H9 (cell line): Measurements from ENCODE around the gene CRBN. TPM values are rescaled to one million over a fixed set of nuclear protein-coding genes. Genes with fewer than 3 reads are reported as not detected.
A peak's percentile ranks its signal among the peaks of the same experiment; 100 is the strongest.

ENCODE experiments used
- DNase-seq: peaks from one replicate; pipeline ENCODE4 v3.0.0-alpha.2; 2017
- H2AFZ ChIP-seq: one replicate; pipeline ENCODE4 v1.6.1; 2013; ENCODE audit warnings: mild to moderate bottlenecking, low read length, control low read depth, moderate library complexity
- H2AK5ac ChIP-seq: 2 replicates; pipeline ENCODE4 v1.6.1; 2013; ENCODE audit warnings: low read length, control low read depth, mixed read lengths; ENCODE audit not compliant: insufficient read length
- H2BK120ac ChIP-seq: one replicate; pipeline ENCODE4 v1.6.1; 2013; ENCODE audit warnings: low read depth, mild to moderate bottlenecking, low read length, control low read depth, inconsistent platforms; ENCODE audit not compliant: poor library complexity, severe bottlenecking
- H2BK12ac ChIP-seq: 2 replicates; pipeline ENCODE4 v1.6.1; 2013; ENCODE audit warnings: low read length, control low read depth, mixed read lengths, low read depth; ENCODE audit not compliant: insufficient read length
- H2BK15ac ChIP-seq: 2 replicates; pipeline ENCODE4 v1.6.1; 2013; ENCODE audit warnings: low read depth, low read length, control low read depth
- H2BK20ac ChIP-seq: one replicate; pipeline ENCODE4 v1.6.1; 2013; ENCODE audit warnings: low read depth, mild to moderate bottlenecking, low read length, control low read depth, inconsistent platforms; ENCODE audit not compliant: poor library complexity, severe bottlenecking
- H2BK5ac ChIP-seq: 2 replicates; pipeline ENCODE4 v1.6.1; 2013; ENCODE audit warnings: low read length, control low read depth, mixed read lengths; ENCODE audit not compliant: insufficient read length
- H3K14ac ChIP-seq: 2 replicates; pipeline ENCODE4 v1.6.1; 2013; ENCODE audit warnings: low read length, control low read depth; ENCODE audit not compliant: insufficient read depth
- H3K18ac ChIP-seq: 2 replicates; pipeline ENCODE4 v1.6.1; 2013; ENCODE audit warnings: low read depth, mild to moderate bottlenecking, mixed read lengths, low read length, control low read depth; ENCODE audit not compliant: insufficient read length
- H3K23ac ChIP-seq: 2 replicates; pipeline ENCODE4 v1.6.1; 2013; ENCODE audit warnings: low read length, control low read depth, mixed read lengths, low read depth; ENCODE audit not compliant: insufficient read length
- H3K23me2 ChIP-seq: 2 replicates; pipeline ENCODE4 v1.6.1; 2013; ENCODE audit warnings: low read depth, mild to moderate bottlenecking, mixed read lengths, low read length, control low read depth; ENCODE audit not compliant: insufficient read length, poor library complexity, severe bottlenecking
- H3K27ac ChIP-seq: 2 replicates; pipeline ENCODE4 v1.5.1; 2013; ENCODE audit warnings: low read length, control low read depth, mixed read lengths, low read depth; ENCODE audit not compliant: insufficient read length
- H3K27me3 ChIP-seq: 2 replicates; pipeline ENCODE4 v1.6.1; 2013; ENCODE audit warnings: low read length, control low read depth, inconsistent platforms; ENCODE audit not compliant: insufficient read depth
- H3K4ac ChIP-seq: 2 replicates; pipeline ENCODE4 v1.6.1; 2013; ENCODE audit warnings: low read depth, mild to moderate bottlenecking, control low read depth, inconsistent platforms, low read length, moderate library complexity
- H3K4me1 ChIP-seq: 2 replicates; pipeline ENCODE4 v1.6.1; 2013; ENCODE audit warnings: low read length, control low read depth, inconsistent platforms; ENCODE audit not compliant: insufficient read depth
- H3K4me2 ChIP-seq: 2 replicates; pipeline ENCODE4 v1.6.1; 2013; ENCODE audit warnings: low read length, control low read depth, mixed read lengths; ENCODE audit not compliant: insufficient read length, insufficient read depth
- H3K56ac ChIP-seq: 2 replicates; pipeline ENCODE4 v1.6.1; 2013; ENCODE audit warnings: low read depth, mild to moderate bottlenecking, mixed read lengths, low read length, control low read depth; ENCODE audit not compliant: insufficient read length
- H3K79me1 ChIP-seq: 2 replicates; pipeline ENCODE4 v1.6.1; 2013; ENCODE audit warnings: low read depth, mild to moderate bottlenecking, moderate library complexity, low read length, control low read depth, inconsistent platforms; ENCODE audit not compliant: insufficient read depth, poor library complexity, severe bottlenecking
- H3K79me2 ChIP-seq: 2 replicates; pipeline ENCODE4 v1.6.1; 2013; ENCODE audit warnings: low read length, control low read depth, inconsistent platforms; ENCODE audit not compliant: insufficient read depth
- H3K9ac ChIP-seq: 2 replicates; pipeline ENCODE4 v1.6.1; 2013; ENCODE audit warnings: low read length, control low read depth, mixed read lengths; ENCODE audit not compliant: insufficient read length; ENCODE audit errors: extremely low read depth
- H3K9me3 ChIP-seq: one replicate; pipeline ENCODE4 v1.6.1; 2013; ENCODE audit warnings: low read depth, low read length, inconsistent platforms; ENCODE audit not compliant: control insufficient read depth
- H3T11ph ChIP-seq: one replicate; pipeline ENCODE4 v1.6.1; 2013; ENCODE audit warnings: mild to moderate bottlenecking, low read length, control low read depth, inconsistent platforms
- H4K20me1 ChIP-seq: one replicate; pipeline ENCODE4 v1.6.1; 2013; ENCODE audit not compliant: control insufficient read depth, insufficient read length, insufficient read depth
- H4K5ac ChIP-seq: 2 replicates; pipeline ENCODE4 v1.6.1; 2013; ENCODE audit warnings: low read depth, mild to moderate bottlenecking, mixed read lengths, low read length, control low read depth; ENCODE audit not compliant: insufficient read length
- H4K8ac ChIP-seq: replicated peaks from 2 replicates; pipeline ENCODE4 v1.6.1; 2013; ENCODE audit warnings: low read length, control low read depth, mixed read lengths, low read depth; ENCODE audit not compliant: insufficient read length
- H4K91ac ChIP-seq: 2 replicates; pipeline ENCODE4 v1.6.1; 2013; ENCODE audit warnings: low read depth, mild to moderate bottlenecking, moderate library complexity, mixed read lengths, low read length, control low read depth; ENCODE audit not compliant: insufficient read length
- H3K27ac Mint-ChIP-seq, 3 experiments: 2 replicates in 2 of 3; 3 replicates in 1 of 3; pipeline ENCODE4 v1.8.0; 2020 to 2021; ENCODE audit warnings: mixed read lengths in 3 of 3, mild to moderate bottlenecking in 1 of 3, moderate library complexity in 1 of 3
- H3K27me3 Mint-ChIP-seq: 2 replicates; pipeline ENCODE4 v1.8.0; 2021; ENCODE audit warnings: low read depth, mild to moderate bottlenecking, moderate library complexity, mixed read lengths
- H3K36me3 Mint-ChIP-seq, 3 experiments: 2 replicates in 2 of 3; 3 replicates in 1 of 3; pipeline ENCODE4 v1.8.0; 2020 to 2021; ENCODE audit warnings: low read depth in 3 of 3, mixed read lengths in 3 of 3; ENCODE audit not compliant: insufficient read depth in 1 of 3
- H3K4me1 Mint-ChIP-seq, 2 experiments: 2 replicates each; pipeline ENCODE4 v1.8.0; 2020; ENCODE audit warnings: mixed read lengths in 2 of 2
- H3K4me3 Mint-ChIP-seq, 2 experiments: 2 replicates in 1 of 2; 3 replicates in 1 of 2; pipeline ENCODE4 v1.8.0; 2020 to 2021; ENCODE audit warnings: mild to moderate bottlenecking in 2 of 2, mixed read lengths in 2 of 2, moderate library complexity in 1 of 2
- H3K9me3 Mint-ChIP-seq, 2 experiments: 2 replicates in 1 of 2; 3 replicates in 1 of 2; pipeline ENCODE4 v1.8.0; 2020; ENCODE audit warnings: mild to moderate bottlenecking in 2 of 2, mixed read lengths in 2 of 2, moderate library complexity in 1 of 2
- CTCF ChIP-seq: fragments of 200-600 bp; sonication (generic); conservative IDR thresholded peaks from 3 replicates; pipeline ENCODE4 v1.8.0; 2021; ENCODE audit warnings: antibody characterized with exemption, mild to moderate bottlenecking
- WGBS: extraction: QIAGEN DNeasy Blood & Tissue Kit; methylation state at CpG from one replicate; pipeline ENCODE4 v1.1.7; 2013; ENCODE audit warnings: missing lambda C conversion rate, low lambda C conversion rate, mixed read lengths; ENCODE audit not compliant: insufficient read length; ENCODE audit errors: extremely low coverage; 5-methylcytosine and 5-hydroxymethylcytosine counted together
- total RNA-seq: library from RNA; stranded (reverse); gene quantifications from 2 replicates; pipeline ENCODE4 v1.2.1, GENCODE V29; 2021

Gene CRBN
- total RNA-seq, 1 experiment from 2014 or later, result 40.2 TPM

GRCh38 chr3:3110299-3110630, 69.2 kb downstream of the CRBN start, which contains the start of gene IL5RA:
IL5RA (minus strand) TSS chr3:3110374; CDS start chr3:3104984, 5,390 bp downstream.
- H3K9ac ChIP-seq, result no peak within 1 kb of the TSS
- peak within 1 kb of the TSS; percentile 7 for H3K27ac ChIP-seq
- peak; percentile 35 for DNase-seq

More at GRCh38 chr3:3110299-3110630, 69.2 kb downstream of the CRBN start, which contains the start of gene IL5RA:
- Histone ChIP-seq H2AK5ac (no peak within 1 kb of the TSS), H3K4me2 (no peak within 1 kb of the TSS), H3K14ac (peak within 1 kb of the TSS; percentile 0; the same call in 1 of the 2 replicates), H3K23me2 (no peaks in the 10 kb centered on the region), H4K8ac (no peak within 1 kb of the TSS), H3K4me1 (no peaks in the 10 kb centered on the region; the same call in 1 of the 2 replicates), H4K91ac (no peak within 1 kb of the TSS), H3K9me3 (no peaks in the 10 kb centered on the region), H3T11ph (peak within 1 kb of the TSS; percentile 43), H2BK15ac (no peak within 1 kb of the TSS), H2BK20ac (peak within 1 kb of the TSS; percentile 91), H3K18ac (peak within 1 kb of the TSS; percentile 73), H3K79me2 (no peaks in the 10 kb centered on the region), H4K20me1 (no peaks in the 10 kb centered on the region), H3K56ac (no peak within 1 kb of the TSS), H2BK12ac (no peak within 1 kb of the TSS), H3K27me3 (no peaks in the 10 kb centered on the region), H3K79me1 (no peaks in the 10 kb centered on the region), H2AFZ (peak within 1 kb of the TSS; percentile 65), H2BK120ac (no peak within 1 kb of the TSS), H4K5ac (no peak within 1 kb of the TSS), H3K23ac (no peak within 1 kb of the TSS), H3K4ac (0 out of 2 replicates have a peak within 1 kb of the TSS, but pooled peaks have one; percentile 65), H2BK5ac (no peak within 1 kb of the TSS)
- Mint-ChIP-seq H3K27me3 (no peaks in the 10 kb centered on the region), H3K9me3 (no peaks in the 10 kb centered on the region; a peak in 1 of 5 replicates), H3K4me3 (no peak within 1 kb of the TSS; a peak in 1 of 5 replicates), H3K36me3 (no peaks in the 10 kb centered on the region), H3K4me1 (peaks cover 19 to 23% of the 10 kb centered on the region in 2 experiments), H3K27ac (peak within 1 kb of the TSS; percentile 31 to 82 (median 49); a peak in 4 of 7 replicates)
- no CpG with 5 or more reads among the region's 4 CpGs for WGBS
- TF ChIP-seq CTCF, result no peak
